ENCODE data around the gene SEC14L2.

GRCh38 chr22:30398685-30399680, 2.2 kb downstream of the SEC14L2 start:
- no peak for TF ChIP-seq EZH2phosphoT487 (IDR thresholded peaks at IDR 0.05; ENCODE audit: insufficient read depth, low read depth)
- no peak for TF ChIP-seq EZH2 (IDR thresholded peaks at IDR 0.05; ENCODE audit: insufficient read depth, poor library complexity, severe bottlenecking)
